ENCODE results near the gene MGMT.

- TF ChIP-seq, protein P1, sequence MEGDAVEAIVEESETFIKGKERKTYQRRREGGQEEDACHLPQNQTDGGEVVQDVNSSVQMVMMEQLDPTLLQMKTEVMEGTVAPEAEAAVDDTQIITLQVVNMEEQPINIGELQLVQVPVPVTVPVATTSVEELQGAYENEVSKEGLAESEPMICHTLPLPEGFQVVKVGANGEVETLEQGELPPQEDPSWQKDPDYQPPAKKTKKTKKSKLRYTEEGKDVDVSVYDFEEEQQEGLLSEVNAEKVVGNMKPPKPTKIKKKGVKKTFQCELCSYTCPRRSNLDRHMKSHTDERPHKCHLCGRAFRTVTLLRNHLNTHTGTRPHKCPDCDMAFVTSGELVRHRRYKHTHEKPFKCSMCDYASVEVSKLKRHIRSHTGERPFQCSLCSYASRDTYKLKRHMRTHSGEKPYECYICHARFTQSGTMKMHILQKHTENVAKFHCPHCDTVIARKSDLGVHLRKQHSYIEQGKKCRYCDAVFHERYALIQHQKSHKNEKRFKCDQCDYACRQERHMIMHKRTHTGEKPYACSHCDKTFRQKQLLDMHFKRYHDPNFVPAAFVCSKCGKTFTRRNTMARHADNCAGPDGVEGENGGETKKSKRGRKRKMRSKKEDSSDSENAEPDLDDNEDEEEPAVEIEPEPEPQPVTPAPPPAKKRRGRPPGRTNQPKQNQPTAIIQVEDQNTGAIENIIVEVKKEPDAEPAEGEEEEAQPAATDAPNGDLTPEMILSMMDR (IDR thresholded peaks at IDR 0.05), result no peak
- no peak for TF ChIP-seq ZFX (IDR thresholded peaks at IDR 0.05; ENCODE audit: borderline replicate concordance)
Observed at GRCh38 chr10:129605986-129606518, 139.0 kb downstream of the MGMT start.

Measured in 22Rv1 (cell line).